Neural progenitor cell (in vitro differentiated cells): ENCODE results near the gene SLC25A40.

Experiments
- EZH2 ChIP-seq: fragments of 200-600 bp; sonication (generic); IDR thresholded peaks from 2 replicates; pipeline ENCODE4 v1.6.1; 2017; ENCODE audit warnings: antibody characterized with exemption, mild to moderate bottlenecking, moderate library complexity
- EZH2phosphoT487 ChIP-seq: fragments of 200-600 bp; sonication (generic); IDR thresholded peaks from 2 replicates; pipeline ENCODE4 v1.6.1; 2017; ENCODE audit warnings: antibody characterized with exemption
- TF ChIP-seq, protein P1 (sequence below): fragments of 200-600 bp; sonication (generic); IDR thresholded peaks from 2 replicates; pipeline ENCODE4 v1.5.1; 2017; ENCODE audit warnings: antibody characterized with exemption, mild to moderate bottlenecking

DNA sequence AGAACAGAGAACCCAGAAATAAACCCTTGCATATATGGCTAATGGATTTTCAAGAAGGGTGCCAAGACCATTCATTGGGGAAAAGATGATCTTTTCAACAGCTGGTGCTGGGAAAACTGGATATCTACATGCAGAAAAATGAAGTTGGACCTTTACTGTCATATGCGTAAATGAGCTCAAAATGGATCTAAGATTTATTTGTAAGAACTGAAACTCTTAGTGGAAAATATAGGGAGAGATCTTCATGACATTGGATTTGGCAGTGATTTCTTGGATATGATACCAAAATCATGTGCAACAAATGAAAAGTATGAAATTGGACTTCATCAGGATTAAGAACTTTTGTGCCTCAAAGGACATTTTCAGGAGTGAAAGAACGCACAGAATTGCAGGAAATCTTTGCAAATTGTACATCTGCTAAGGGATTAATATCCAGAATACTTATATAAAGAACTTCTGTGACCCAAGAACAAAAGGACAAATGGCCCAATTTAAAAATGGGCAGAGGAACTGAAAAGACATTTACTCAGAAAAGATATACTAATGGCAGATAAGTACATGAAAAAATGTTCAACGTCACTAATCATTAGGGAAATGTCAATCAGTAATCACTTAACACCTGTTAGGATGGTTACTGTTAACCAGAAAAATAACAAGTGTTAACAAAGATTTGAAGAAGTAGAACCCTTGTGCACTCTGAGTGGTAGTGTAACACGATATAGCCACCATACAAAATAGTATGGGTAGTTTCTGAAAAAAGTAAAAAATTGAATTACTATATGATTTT lies 6.2 kb upstream of the SLC25A40 start:
- TF ChIP-seq, protein P1, sequence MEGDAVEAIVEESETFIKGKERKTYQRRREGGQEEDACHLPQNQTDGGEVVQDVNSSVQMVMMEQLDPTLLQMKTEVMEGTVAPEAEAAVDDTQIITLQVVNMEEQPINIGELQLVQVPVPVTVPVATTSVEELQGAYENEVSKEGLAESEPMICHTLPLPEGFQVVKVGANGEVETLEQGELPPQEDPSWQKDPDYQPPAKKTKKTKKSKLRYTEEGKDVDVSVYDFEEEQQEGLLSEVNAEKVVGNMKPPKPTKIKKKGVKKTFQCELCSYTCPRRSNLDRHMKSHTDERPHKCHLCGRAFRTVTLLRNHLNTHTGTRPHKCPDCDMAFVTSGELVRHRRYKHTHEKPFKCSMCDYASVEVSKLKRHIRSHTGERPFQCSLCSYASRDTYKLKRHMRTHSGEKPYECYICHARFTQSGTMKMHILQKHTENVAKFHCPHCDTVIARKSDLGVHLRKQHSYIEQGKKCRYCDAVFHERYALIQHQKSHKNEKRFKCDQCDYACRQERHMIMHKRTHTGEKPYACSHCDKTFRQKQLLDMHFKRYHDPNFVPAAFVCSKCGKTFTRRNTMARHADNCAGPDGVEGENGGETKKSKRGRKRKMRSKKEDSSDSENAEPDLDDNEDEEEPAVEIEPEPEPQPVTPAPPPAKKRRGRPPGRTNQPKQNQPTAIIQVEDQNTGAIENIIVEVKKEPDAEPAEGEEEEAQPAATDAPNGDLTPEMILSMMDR, result no peak
- no peak for TF ChIP-seq EZH2
- TF ChIP-seq EZH2phosphoT487, result no peak
